OCI-LY3 (cell line): ENCODE data around the gene HDC.

ENCODE experiments used
- H2AFZ ChIP-seq: fragments of 200-600, 300-600 bp; shearing (Covaris generic); 2 replicates; pipeline ENCODE4 v1.6.0; 2014; ENCODE audit warnings: antibody characterized with exemption, low read depth, low read length
- H3K27ac ChIP-seq: fragments of 200-600, 300-600 bp; sonication (generic); 2 replicates; pipeline ENCODE4 v1.5.1; 2014; ENCODE audit warnings: mild to moderate bottlenecking, low read length, moderate library complexity, mixed read lengths
- H3K27me3 ChIP-seq: fragments of 200-600, 300-600 bp; sonication (generic); 2 replicates; pipeline ENCODE4 v1.6.1; 2014; ENCODE audit warnings: low read depth, low read length, mixed read lengths
- H3K36me3 ChIP-seq: fragments of 200-600, 300-600 bp; sonication (generic); replicated peaks from 2 replicates; pipeline ENCODE3; 2014; ENCODE audit warnings: low read depth, low read length, mixed read lengths
- H3K4me1 ChIP-seq: fragments of 300-600, 200-600 bp; sonication (generic); 2 replicates; pipeline ENCODE4 v1.6.1; 2014; ENCODE audit warnings: low read length, mixed read lengths
- H3K4me2 ChIP-seq: fragments of 200-600, 300-600 bp; sonication (generic); 2 replicates; pipeline ENCODE4 v1.6.1; 2014; ENCODE audit warnings: low read length, mixed read lengths
- H3K4me3 ChIP-seq: fragments of 300-600, 200-600 bp; sonication (generic); 2 replicates; pipeline ENCODE4 v1.5.1; 2014; ENCODE audit warnings: antibody characterized with exemption, mild to moderate bottlenecking, low read length, moderate library complexity
- H3K79me2 ChIP-seq: fragments of 300-600, 200-600 bp; shearing (Covaris generic); 2 replicates; pipeline ENCODE4 v1.6.1; 2014; ENCODE audit warnings: mild to moderate bottlenecking, low read length, mixed read lengths
- H3K9ac ChIP-seq: fragments of 300-600, 200-600 bp; shearing (Covaris generic); 2 replicates; pipeline ENCODE4 v1.6.0; 2014; ENCODE audit warnings: mild to moderate bottlenecking, low read length, moderate library complexity
- H3K9me3 ChIP-seq: fragments of 200-600, 300-600 bp; shearing (Covaris generic); 2 replicates; pipeline ENCODE4 v1.6.1; 2014; ENCODE audit warnings: low read length, mixed read lengths; ENCODE audit not compliant: insufficient read depth
- H4K20me1 ChIP-seq: fragments of 200-600, 300-600 bp; sonication (generic); 2 replicates; pipeline ENCODE4 v1.6.1; 2016; ENCODE audit warnings: low read length, mixed read lengths; ENCODE audit not compliant: insufficient read depth
- EZH2phosphoT487 ChIP-seq: fragments of 200-600 bp; shearing (Covaris generic); IDR thresholded peaks from 2 replicates; pipeline ENCODE4 v1.6.1; 2018; ENCODE audit warnings: antibody characterized with exemption, mixed run types, low read depth
- TF ChIP-seq, protein P1 (sequence below): fragments of 200-600, 300-600 bp; sonication (generic); IDR thresholded peaks from 2 replicates; pipeline ENCODE4 v1.5.1; 2014; ENCODE audit warnings: antibody characterized with exemption, low read length, low read depth

HDC gene

DNA sequence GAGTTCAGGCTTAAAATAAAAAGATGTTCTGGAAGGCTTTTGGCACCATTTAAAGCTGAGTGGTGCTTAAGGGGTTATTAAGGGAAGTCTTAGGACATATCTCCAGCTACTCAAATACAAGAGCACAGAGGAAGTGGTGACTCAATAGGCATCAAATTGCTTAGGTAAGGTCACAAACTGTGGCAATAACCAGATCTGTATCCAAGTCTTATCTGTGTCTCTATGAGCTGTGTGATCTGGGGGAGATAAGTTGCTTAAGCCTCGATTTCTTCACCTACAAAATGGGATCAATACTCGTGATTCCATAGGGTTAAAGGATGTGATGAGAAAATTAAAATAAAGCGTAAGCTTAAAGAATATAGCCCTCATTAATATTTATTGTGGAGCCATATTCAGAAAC, 7.6 kb downstream of the HDC start:
- H3K4me2 ChIP-seq = no peak overlapping the region
- TF ChIP-seq, protein P1, sequence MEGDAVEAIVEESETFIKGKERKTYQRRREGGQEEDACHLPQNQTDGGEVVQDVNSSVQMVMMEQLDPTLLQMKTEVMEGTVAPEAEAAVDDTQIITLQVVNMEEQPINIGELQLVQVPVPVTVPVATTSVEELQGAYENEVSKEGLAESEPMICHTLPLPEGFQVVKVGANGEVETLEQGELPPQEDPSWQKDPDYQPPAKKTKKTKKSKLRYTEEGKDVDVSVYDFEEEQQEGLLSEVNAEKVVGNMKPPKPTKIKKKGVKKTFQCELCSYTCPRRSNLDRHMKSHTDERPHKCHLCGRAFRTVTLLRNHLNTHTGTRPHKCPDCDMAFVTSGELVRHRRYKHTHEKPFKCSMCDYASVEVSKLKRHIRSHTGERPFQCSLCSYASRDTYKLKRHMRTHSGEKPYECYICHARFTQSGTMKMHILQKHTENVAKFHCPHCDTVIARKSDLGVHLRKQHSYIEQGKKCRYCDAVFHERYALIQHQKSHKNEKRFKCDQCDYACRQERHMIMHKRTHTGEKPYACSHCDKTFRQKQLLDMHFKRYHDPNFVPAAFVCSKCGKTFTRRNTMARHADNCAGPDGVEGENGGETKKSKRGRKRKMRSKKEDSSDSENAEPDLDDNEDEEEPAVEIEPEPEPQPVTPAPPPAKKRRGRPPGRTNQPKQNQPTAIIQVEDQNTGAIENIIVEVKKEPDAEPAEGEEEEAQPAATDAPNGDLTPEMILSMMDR = no peak
- no peak for TF ChIP-seq EZH2phosphoT487
- no peak overlapping the region for H2AFZ ChIP-seq
- H4K20me1 ChIP-seq = no peaks in the 10 kb centered on the region
- no peak overlapping the region for H3K4me3 ChIP-seq
- peaks cover 8% of the 10 kb centered on the region; the same call in 1 of the 2 replicates for H3K27me3 ChIP-seq
- H3K9ac ChIP-seq = no peak overlapping the region
- H3K27ac ChIP-seq = no peak overlapping the region
- H3K36me3 ChIP-seq = no peaks in the 10 kb centered on the region
- no peaks in the 10 kb centered on the region for H3K79me2 ChIP-seq
- H3K4me1 ChIP-seq = 0 out of 2 replicates have a peak, but pooled peaks cover 2% of the 10 kb centered on the region
- no peaks in the 10 kb centered on the region for H3K9me3 ChIP-seq

DNA sequence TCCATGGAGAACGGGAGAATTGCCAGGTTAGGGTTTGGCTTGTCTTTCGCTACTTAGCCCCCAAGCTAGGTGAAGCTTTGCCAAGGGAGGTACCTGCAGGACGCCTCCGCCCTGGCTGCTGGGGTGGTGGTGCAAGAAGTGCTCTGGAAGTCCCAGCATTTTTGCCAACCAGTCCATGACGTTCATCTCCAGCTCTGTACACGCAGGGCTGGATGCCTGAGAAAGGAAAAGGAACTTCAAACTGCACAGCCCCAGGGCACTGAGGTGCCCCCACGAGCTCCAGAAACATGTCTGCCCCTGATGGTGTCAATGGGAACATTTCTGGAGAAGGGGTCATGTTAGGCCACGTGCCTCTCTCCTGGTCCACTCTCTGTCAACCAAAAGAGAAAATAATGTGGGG, 8.2 kb downstream of the HDC start:
- Histone ChIP-seq H3K4me2 (no peak overlapping the region), H3K4me3 (no peak overlapping the region), H3K9ac (no peak overlapping the region), H3K79me2 (no peaks in the 10 kb centered on the region), H2AFZ (no peak overlapping the region), H3K27me3 (peaks cover 8% of the 10 kb centered on the region; the same call in 1 of the 2 replicates), H3K4me1 (0 out of 2 replicates have a peak, but pooled peaks cover 2% of the 10 kb centered on the region), H3K36me3 (no peaks in the 10 kb centered on the region), H3K27ac (no peak overlapping the region), H3K9me3 (no peaks in the 10 kb centered on the region), H4K20me1 (no peaks in the 10 kb centered on the region)
- TF ChIP-seq EZH2phosphoT487 = no peak
- TF ChIP-seq, protein P1 = no peak

DNA sequence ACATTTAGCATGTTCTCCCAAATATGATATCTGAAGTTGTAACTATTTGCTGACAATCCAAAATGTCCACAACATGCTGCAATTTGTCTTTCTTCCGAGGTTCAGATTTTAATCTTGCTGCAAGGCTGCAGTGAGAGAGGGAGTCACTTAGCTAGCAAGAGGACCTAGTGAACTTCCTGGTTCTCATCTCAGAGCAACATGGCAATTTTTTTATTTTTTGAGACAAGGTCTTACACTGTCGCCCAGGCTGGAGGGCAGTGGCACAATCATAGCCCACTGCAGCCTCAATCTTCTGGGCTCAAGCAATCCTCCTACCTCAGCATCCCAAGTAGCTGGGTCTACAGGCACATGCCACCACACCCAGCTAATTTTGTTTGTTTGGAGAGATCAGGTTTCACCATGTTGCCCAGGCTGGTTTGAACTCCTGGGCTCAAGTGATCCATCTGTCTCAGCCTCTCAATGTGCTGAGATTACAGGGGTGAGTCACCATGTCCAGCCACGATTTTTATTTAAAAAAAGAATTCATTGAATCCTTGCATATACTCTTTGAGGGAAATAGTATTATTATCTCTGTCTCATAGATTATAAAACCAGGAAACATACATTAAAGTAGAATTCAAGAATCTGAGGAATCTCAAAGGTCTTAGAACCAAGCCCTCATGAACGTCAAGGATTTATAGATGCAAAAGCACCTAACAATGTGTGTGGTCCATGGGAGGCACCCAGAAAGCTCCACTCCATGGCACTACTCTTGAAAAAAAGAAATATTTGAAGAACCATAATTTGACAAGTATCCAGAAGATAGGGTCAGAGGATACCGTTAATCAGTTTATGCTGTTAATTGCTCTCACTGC, 9.1 kb downstream of the HDC start:
- no peaks in the 10 kb centered on the region for H3K79me2 ChIP-seq
- no peak overlapping the region for H3K4me2 ChIP-seq
- H3K9me3 ChIP-seq = no peaks in the 10 kb centered on the region
- H4K20me1 ChIP-seq = no peaks in the 10 kb centered on the region
- TF ChIP-seq, protein P1 = no peak
- TF ChIP-seq EZH2phosphoT487 = no peak
- H3K4me3 ChIP-seq = no peak overlapping the region
- no peaks in the 10 kb centered on the region for H3K36me3 ChIP-seq
- H3K4me1 ChIP-seq = 0 out of 2 replicates have a peak, but pooled peaks cover 2% of the 10 kb centered on the region
- peaks cover 8% of the 10 kb centered on the region; the same call in 1 of the 2 replicates for H3K27me3 ChIP-seq
- no peak overlapping the region for H2AFZ ChIP-seq
- no peak overlapping the region for H3K9ac ChIP-seq
- H3K27ac ChIP-seq = no peak overlapping the region

DNA sequence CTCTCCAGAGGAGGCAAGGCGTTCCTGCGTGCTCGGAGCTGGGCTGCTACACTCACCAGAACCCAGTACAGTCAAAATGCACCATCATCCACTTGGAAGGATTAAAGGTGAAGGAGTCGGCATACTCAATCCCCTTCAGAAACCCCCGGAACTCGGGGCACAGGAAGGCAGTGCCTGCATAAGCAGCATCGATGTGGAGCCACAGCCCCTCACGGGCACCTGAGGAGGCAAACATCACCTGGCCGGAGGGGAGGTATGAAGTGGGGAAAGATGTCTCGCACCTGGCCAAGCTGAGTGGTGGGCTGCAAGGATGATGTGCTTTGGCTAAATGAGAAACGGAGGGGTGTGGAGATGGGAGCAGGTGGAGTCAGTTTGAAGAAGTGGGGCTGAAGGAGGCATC, 13.0 kb downstream of the HDC start:
- no peak overlapping the region for H3K27ac ChIP-seq
- H3K4me1 ChIP-seq = no peaks in the 10 kb centered on the region; the same call in 1 of the 2 replicates
- no peak for TF ChIP-seq EZH2phosphoT487
- TF ChIP-seq, protein P1 = no peak

More for the DNA sequence above, 13.0 kb downstream of the HDC start:
- no peaks in the 10 kb centered on the region for H3K79me2 ChIP-seq
- no peak overlapping the region for H3K4me3 ChIP-seq
- H2AFZ ChIP-seq = no peak overlapping the region
- no peaks in the 10 kb centered on the region for H3K9me3 ChIP-seq
- H3K36me3 ChIP-seq = no peaks in the 10 kb centered on the region
- no peak overlapping the region for H3K9ac ChIP-seq
- H3K27me3 ChIP-seq = peaks cover 22% of the 10 kb centered on the region; the same call in 1 of the 2 replicates
- H4K20me1 ChIP-seq = no peaks in the 10 kb centered on the region
- H3K4me2 ChIP-seq = no peak overlapping the region
